GM13976 (cell line): ENCODE data around the gene PLB1.

Experiments used
- DNase-seq: peaks from one replicate; pipeline ENCODE4 v3.0.0; 2012; ENCODE audit warnings: low spot score
- CTCF ChIP-seq: IDR thresholded peaks from 2 replicates; pipeline ENCODE4 v1.5.1; 2012; ENCODE audit warnings: borderline replicate concordance, mild to moderate bottlenecking; ENCODE audit not compliant: insufficient read depth; ENCODE audit errors: extremely low read depth, missing control alignments, control extremely low read depth
- in situ Hi-C: fragments of 300-500 bp; cut with MboI; formaldehyde crosslinking; loops from one replicate; pipeline ENCODE4 v1.12.0; 2022; ENCODE audit warnings: low sequenced_read_pairs, mixed read lengths, inconsistent platforms; ENCODE audit not compliant: unreplicated experiment

PLB1 gene

GRCh38 chr2:28591711-28592335, 96.0 kb downstream of the PLB1 start:
- in situ Hi-C loops, result loop anchor here (10.0 kb wide), 1 partner anchor 163 kb away; the partner anchor contains the start of gene PPP1CB

GRCh38 chr2:28592481-28592880, 96.6 kb downstream of the PLB1 start:
- in situ Hi-C loops, result loop anchor here (10.0 kb wide), 1 partner anchor 162 kb away; the partner anchor contains the start of gene PPP1CB
- no peak for DNase-seq
- TF ChIP-seq CTCF, result no peak

More at GRCh38 chr2:28591711-28592335, 96.0 kb downstream of the PLB1 start:
- DNase-seq, result no peak
- TF ChIP-seq CTCF, result no peak

GRCh38 chr2:28593160-28593755, 97.4 kb downstream of the PLB1 start:
- no peak for DNase-seq
- TF ChIP-seq CTCF, result no peak
- in situ Hi-C loops, result loop anchor here (10.0 kb wide), 1 partner anchor 162 kb away; the partner anchor contains the start of gene PPP1CB

GRCh38 chr2:28594000-28594331, 98.1 kb downstream of the PLB1 start:
- in situ Hi-C loops, result loop anchor here (10.0 kb wide), 1 partner anchor 161 kb away; the partner anchor contains the start of gene PPP1CB
- DNase-seq, result no peak
- TF ChIP-seq CTCF, result no peak

GRCh38 chr2:28594332-28595108, 98.7 kb downstream of the PLB1 start:
- in situ Hi-C loops, result loop anchor here (10.0 kb wide), 1 partner anchor 160 kb away; the partner anchor contains the start of gene PPP1CB
- DNase-seq, result peak; percentile 82
- TF ChIP-seq CTCF, result peak; percentile 81

GRCh38 chr2:28595323-28595722, 99.5 kb downstream of the PLB1 start:
- no peak for DNase-seq
- in situ Hi-C loops, result loop anchor here (10.0 kb wide), 1 partner anchor 159 kb away; the partner anchor contains the start of gene PPP1CB
- no peak for TF ChIP-seq CTCF
